ENCODE results near the gene SLC39A3.

The SLC39A3 gene

GRCh38 chr19:2700660-2701360 lies 39.0 kb downstream of the SLC39A3 start:
- Mint-ChIP-seq H3K36me3 (ENCODE audit: low read depth) (no peaks in the 10 kb centered on the region), H3K27ac (no peak overlapping the region), H3K27me3 (ENCODE audit: low read depth, poor library complexity) (peaks cover 75% of the 10 kb centered on the region), H3K4me3 (peak overlapping the region; percentile 88), H3K4me1 (peaks cover 40% of the 10 kb centered on the region), H3K9me3 (no peaks in the 10 kb centered on the region)
- no peak for TF ChIP-seq CTCF (IDR thresholded peaks at IDR 0.05)
- DNase-seq: no peak

- no peak overlapping the region for H3K4me3 Mint-ChIP-seq
These were observed 40.2 kb downstream of the SLC39A3 start for GRCh38 chr19:2699413-2700140.

GRCh38 chr19:2694196-2694595 lies 45.6 kb downstream of the SLC39A3 start:
- TF ChIP-seq CTCF (IDR thresholded peaks at IDR 0.05): no peak
- no peak for DNase-seq
- Mint-ChIP-seq H3K27ac (no peak overlapping the region), H3K36me3 (ENCODE audit: low read depth) (no peaks in the 10 kb centered on the region), H3K4me1 (peaks cover 27% of the 10 kb centered on the region), H3K4me3 (no peak overlapping the region), H3K27me3 (ENCODE audit: low read depth, poor library complexity) (peaks cover 29% of the 10 kb centered on the region), H3K9me3 (no peaks in the 10 kb centered on the region)

More at GRCh38 chr19:2699413-2700140, 40.2 kb downstream of the SLC39A3 start:
- no peaks in the 10 kb centered on the region for H3K36me3 Mint-ChIP-seq (ENCODE audit: low read depth)
- peaks cover 74% of the 10 kb centered on the region for H3K27me3 Mint-ChIP-seq (ENCODE audit: low read depth, poor library complexity)
- no peaks in the 10 kb centered on the region for H3K9me3 Mint-ChIP-seq
- DNase-seq: no peak
- peaks cover 47% of the 10 kb centered on the region for H3K4me1 Mint-ChIP-seq
- no peak overlapping the region for H3K27ac Mint-ChIP-seq
- no peak for TF ChIP-seq CTCF (IDR thresholded peaks at IDR 0.05)

GRCh38 chr19:2693492-2694160 lies 46.2 kb downstream of the SLC39A3 start:
- no peaks in the 10 kb centered on the region for H3K36me3 Mint-ChIP-seq (ENCODE audit: low read depth)
- peaks cover 23% of the 10 kb centered on the region for H3K27me3 Mint-ChIP-seq (ENCODE audit: low read depth, poor library complexity)
- H3K27ac Mint-ChIP-seq: no peak overlapping the region
- TF ChIP-seq CTCF (IDR thresholded peaks at IDR 0.05): no peak
- no peaks in the 10 kb centered on the region for H3K9me3 Mint-ChIP-seq
- DNase-seq: no peak
- no peak overlapping the region for H3K4me3 Mint-ChIP-seq
- peaks cover 21% of the 10 kb centered on the region for H3K4me1 Mint-ChIP-seq

GRCh38 chr19:2691951-2692350 lies 47.9 kb downstream of the SLC39A3 start:
- no peaks in the 10 kb centered on the region for H3K36me3 Mint-ChIP-seq (ENCODE audit: low read depth)
- no peak overlapping the region for H3K4me3 Mint-ChIP-seq
- peaks cover 12% of the 10 kb centered on the region for H3K4me1 Mint-ChIP-seq
- DNase-seq: no peak
- peaks cover 13% of the 10 kb centered on the region for H3K27me3 Mint-ChIP-seq (ENCODE audit: low read depth, poor library complexity)
- H3K27ac Mint-ChIP-seq: no peak overlapping the region
- TF ChIP-seq CTCF (IDR thresholded peaks at IDR 0.05): no peak
- H3K9me3 Mint-ChIP-seq: no peaks in the 10 kb centered on the region

Data from nephron progenitor cell (in vitro differentiated cells).